GM04503 (cell line): ENCODE measurements around the gene SMIM7.
"Not testable (repeated sequence)": the region's sequence is repeated elsewhere in the genome, so short reads cannot be mapped to it uniquely, and the experiment has no call there.

Experiments used
- DNase-seq: peaks from one replicate; pipeline ENCODE4 v3.0.0-alpha.2; 2012; ENCODE audit warnings: low read depth

SMIM7 gene

GRCh38 chr19:16654627-16655026, 5.3 kb downstream of the SMIM7 start:
- no peak for DNase-seq

DNA sequence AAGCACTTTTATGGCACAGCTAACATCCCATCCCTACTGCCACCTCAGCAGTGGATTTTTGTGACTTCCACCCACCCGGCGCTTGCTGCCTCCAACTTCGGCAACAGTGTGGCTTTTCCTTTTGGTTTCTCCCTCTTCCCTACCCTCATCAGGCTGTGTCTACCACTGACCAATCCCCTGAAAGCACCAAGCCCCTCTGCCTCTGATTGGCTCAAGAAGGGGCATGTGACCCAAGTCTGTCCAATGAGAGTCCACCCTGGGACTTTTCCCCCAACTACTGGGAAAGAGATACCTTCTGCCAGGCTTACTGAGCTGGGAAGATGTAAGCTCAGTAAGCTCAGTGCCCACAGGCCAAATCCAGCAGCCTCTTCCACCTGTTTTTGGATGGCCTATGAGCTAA, 5.8 kb downstream of the SMIM7 start:
- no peak for DNase-seq

- DNase-seq, result no peak
These were observed 7.1 kb downstream of the SMIM7 start for GRCh38 chr19:16652854-16653253.

DNA sequence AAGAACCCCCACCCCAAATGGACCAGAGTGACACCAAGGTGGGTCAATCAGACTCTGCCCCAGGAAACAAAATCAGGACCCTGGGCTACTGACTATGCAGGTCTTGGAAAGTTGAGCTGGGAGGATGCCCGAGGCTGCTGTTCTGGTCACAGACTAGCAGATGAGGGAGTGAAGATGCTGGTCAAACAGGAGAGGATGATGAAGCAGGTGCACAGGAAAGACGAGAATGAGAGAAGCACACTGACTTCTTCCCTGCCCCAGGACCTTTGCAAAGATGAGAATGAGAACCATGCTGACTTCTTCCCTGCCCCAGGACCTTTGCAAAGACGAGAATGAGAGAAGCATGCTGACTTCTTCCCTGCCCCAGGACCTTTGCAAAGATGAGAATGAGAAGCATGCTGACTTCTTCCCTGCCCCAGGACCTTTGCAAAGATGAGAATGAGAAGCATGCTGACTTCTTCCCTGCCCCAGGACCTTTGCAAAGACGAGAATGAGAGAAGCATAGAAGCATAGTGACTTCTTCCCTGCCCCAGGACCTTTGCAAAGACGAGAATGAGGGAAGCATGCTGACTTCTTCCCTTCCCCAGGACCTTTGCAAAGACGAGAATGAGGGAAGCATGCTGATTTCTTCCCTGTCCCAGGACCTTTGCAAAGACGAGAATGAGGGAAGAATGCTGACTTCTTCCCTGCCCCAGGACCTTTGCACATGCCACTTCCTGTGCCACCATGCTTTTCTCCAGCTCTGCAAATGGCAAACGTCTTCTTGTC, 8.3 kb downstream of the SMIM7 start:
- DNase-seq, result not testable (repeated sequence)

- DNase-seq, result no peak
These were observed 9.1 kb downstream of the SMIM7 start for GRCh38 chr19:16650821-16651220.

GRCh38 chr19:16649734-16650133, 10.2 kb downstream of the SMIM7 start:
- no peak for DNase-seq

DNA sequence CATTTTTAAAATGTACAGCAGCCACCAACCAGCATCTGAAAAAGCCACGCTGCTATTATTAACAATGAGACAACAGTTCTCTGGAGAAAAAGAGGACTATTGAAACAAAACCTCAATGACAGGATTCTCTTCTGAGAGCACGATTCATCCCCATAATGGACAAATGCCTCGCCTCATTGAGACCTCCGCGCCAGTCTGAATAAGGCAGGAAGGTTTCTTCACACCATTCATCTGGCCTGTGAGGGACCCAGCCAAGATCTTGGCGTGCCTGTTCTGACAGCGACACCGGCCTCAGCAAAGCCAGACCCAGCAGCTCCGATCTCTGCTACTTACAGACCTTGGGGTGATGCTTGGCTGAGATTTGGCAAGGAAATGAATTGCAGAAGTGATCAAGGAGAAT, 14.8 kb downstream of the SMIM7 start:
- DNase-seq, result no peak

DNA sequence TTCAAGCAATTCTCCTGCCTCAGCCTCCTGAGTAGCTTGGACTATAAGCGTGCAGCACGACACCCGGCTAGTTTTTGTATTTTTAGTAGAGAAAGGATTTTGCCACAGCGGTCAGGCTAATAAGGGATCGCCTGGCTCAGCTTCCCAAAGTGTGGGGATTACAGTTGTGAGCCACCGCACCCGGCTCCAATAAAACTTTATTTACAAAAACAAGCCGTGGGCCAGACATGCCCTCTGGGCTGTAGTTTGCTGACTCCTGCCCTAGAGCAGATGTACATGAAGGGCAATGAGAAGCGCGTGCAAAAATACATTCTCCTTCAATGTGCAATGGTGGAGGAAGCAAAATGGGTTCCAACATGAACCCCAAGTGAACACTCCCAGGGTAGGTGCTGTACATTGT, 18.2 kb downstream of the SMIM7 start:
- no peak for DNase-seq

DNA sequence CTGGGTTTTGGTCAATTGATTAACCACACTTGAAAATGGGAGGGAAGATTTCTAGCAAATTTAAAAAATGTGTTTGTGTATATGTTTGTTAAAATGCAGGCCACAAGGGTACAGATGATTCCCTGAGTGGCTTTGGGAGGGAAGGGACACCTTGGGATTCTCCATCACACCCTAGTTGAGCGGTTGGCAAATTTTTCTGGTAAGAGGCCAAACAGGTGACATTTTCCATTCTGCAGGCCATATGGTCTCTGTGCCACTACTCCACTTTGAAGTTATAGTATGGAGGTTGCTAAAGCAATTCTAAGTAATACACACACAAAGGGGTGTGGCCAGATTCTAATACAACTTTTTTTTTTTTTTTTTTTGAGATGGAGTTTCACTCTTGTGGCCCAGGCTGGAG, 19.0 kb downstream of the SMIM7 start:
- DNase-seq, result no peak

DNA sequence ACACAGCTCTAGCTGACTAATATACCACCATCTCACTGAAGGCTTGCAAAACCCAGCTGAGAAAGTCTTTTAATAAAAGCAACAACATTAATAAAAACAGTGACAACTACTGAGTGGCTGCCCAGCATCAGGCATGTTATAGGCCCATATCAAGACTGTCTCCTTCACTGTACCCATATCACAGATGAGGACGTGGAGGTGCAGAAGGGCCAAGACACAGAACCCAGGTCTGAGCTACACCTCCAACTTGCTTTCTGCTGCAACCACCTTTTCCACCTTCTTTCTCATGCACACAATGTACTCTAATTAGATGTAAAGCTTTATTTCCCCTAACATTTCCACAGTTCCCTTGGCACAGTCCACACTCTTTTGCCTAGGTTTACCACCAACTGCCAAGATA, 21.3 kb downstream of the SMIM7 start:
- no peak for DNase-seq

- DNase-seq, result no peak
These were observed 22.4 kb downstream of the SMIM7 start for GRCh38 chr19:16637535-16637934.

DNA sequence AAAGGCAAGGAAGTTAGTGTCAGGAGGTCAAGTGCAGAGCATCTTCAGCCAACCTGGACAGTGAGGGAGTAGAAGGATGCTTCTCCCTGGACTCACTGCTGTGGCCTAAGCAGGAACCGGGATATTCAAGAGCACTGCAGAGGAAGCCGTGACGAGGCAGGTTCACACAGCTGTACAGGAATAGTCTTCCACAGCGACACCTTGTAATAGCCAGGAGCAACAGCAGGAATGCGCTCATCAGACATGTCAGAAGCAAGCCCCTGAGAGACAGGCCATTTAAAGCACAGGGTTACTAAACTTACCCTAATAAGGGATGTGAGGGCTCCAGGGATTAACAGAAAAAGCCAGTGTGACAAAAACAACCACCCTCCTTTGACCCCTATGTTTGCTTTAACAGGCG, 28.5 kb downstream of the SMIM7 start:
- DNase-seq, result no peak

DNA sequence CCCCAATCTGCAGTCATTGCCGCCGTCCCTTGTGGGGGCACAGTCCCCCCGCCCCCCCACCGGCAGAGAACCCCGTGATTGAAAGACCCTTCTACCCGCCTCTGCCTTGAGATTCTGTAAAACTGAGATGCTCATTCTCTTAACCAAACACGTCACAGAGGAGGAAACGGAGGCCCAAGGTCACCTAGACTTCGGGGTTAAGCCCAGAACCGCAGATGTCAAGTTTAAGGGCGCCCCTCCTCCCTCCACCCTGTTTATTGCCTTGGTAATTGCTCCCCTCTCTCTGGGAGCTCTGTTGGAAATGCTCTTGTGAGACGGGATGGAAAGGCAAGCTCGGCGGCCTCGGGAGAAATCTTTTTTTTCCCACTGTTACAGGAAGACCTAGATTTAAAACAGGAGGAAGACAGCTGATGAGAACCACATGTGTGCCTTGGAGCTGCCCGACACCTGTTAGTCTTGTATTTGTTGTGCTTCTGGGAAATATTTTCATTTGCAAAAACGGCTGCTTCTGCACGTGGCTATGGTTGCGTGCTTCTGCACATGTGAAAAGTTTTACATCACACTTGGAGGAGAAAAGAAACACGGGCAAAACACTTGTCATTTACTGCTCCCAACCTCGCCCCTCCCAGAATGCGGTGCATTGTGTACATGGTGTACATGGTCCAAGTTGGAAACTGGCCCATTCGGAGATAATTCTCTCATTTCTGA, 30.8 kb downstream of the SMIM7 start:
- peak; percentile 27 for DNase-seq

- peak; percentile 51 for DNase-seq
These were observed 31.6 kb downstream of the SMIM7 start, which contains the start of gene MED26 for GRCh38 chr19:16628183-16628983. TSS of gene MED26 (minus strand) at chr19:16628204. CDS start at chr19:16627943, 261 bp downstream.

- no peak for DNase-seq
These were observed 32.1 kb downstream of the SMIM7 start for GRCh38 chr19:16627928-16628182.

DNA sequence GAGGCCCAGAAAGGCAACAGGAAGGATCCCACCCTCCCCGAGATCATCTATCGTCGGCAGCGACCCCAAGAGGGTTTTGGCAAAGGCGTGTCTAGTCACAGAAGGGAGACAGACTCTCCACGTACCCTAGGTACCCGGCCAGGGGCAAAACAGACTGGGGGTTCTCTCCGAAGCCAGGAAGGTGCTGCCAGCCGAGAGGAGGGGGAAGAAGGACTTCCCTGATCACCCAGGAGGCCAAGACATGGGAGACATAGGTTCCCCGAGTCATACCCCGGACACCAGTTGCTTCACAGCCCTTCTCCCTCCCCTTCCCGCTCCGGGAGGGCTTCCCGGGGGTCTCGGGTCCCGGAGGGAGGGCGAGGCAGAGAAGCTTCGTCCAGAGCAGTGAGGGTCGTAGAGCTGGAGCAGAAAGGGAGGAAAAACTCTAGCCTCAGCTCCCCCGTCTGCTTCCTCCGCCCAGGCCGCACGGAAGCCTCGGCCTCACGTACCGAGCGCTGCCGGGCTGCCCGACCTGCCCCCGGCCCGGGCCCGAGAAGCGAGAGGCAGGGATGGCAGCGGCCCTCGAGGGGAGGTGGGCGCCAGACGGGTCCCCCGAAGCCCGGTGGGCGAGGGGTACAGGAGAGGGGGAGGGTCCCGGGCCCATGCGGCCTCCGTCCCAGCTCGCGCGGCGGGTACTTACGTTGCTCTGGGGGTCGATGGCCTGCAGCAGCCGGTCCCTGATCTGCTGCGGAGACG, 32.6 kb downstream of the SMIM7 start:
- DNase-seq, result no peak

- no peak for DNase-seq
These were observed 33.1 kb downstream of the SMIM7 start for GRCh38 chr19:16626796-16627192.

GRCh38 chr19:16625163-16625958, 34.6 kb downstream of the SMIM7 start:
- no peak for DNase-seq

DNA sequence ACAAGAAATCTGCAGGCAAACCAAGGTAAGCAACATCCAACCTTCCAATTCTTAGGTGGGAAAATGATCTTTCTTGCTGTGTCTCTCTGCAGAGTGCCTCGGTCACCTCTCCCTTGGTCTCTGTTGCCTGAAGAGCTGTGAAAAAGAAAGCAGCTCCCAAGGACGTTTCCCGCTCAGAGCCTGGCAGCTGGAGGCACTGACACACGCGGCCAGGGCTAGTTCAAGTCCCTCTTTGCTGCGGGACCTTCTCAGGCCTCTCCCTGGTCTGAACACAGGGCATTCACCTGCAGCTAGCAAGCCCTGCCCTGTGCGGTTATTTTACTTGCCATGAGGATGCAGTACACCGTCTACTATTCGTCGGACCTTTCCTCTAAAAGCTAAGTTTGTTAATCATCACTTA, 35.7 kb downstream of the SMIM7 start:
- no peak for DNase-seq

DNA sequence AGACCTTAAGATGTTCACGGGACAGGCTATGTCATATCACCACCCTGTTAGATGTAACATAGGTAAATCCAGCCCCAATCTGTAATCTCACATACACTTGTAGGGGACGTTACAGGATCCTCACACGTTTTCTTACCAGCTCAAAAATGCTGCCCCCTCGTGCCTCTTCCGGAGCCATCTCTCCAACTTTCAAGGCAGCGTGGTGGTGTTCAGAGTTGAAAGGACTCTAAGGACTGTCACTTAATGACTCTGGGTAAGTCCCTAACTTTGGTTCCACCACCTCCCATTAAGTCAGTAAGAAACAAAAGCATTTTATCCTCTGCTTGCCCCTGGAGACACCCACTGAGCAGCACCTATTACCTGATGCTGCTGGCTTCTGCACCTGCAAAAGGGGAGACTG, 36.4 kb downstream of the SMIM7 start:
- no peak for DNase-seq

DNA sequence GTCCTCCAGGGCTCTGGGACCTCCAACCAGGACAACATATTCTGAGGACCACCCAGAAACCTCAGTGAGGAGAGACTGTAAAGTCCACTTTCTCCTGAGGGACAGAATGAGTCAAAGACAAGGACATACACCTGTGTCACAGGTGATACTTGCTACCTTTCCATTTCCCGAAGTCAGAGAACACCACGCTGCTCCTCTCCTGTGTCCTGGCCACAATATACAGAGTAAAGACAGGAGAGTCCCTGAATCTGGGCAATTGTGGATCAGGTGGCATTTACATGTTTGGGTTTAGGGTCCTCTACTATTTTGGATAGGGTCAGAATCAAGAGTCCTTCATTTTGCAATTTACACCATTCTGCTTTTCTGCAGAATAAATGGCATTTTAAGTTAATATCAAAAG, 36.9 kb downstream of the SMIM7 start:
- no peak for DNase-seq
